Cardiac septum (tissue), 1 donor: ENCODE measurements around the gene KCNQ2. TPM values are rescaled to one million over a fixed set of nuclear protein-coding genes. Genes with fewer than 3 reads are reported as not detected.

Experiments
- DNase-seq: peaks from one replicate; pipeline ENCODE4 v3.0.0-alpha.2; 2020; ENCODE audit warnings: low spot score
- intact Hi-C: fragments of 100-400 bp; cut with DNase I; formaldehyde crosslinking; loops from one replicate; pipeline ENCODE4 v1.14.0; 2022
- total RNA-seq: library from RNA; stranded (reverse); fragmentation: NEBNext Ultra II Directional; extraction: Animal tissue kit (Norgen Biotek cat#: 25700); gene quantifications from one replicate; pipeline ENCODE4 v1.2.1, GENCODE V29; 2021
- donor health status: DM: no; HTN: no; CAD: no.

The KCNQ2 gene
- total RNA-seq, 1 donor from 2014 or later, result 0.86 TPM

- intact Hi-C loops, result no loop called here
- DNase-seq, result no peak
Observed at GRCh38 chr20:63461104-63461763, 11.2 kb downstream of the KCNQ2 start.

- intact Hi-C loops, result no loop called here
- no peak for DNase-seq
Observed at GRCh38 chr20:63459070-63459380, 13.4 kb downstream of the KCNQ2 start.

- no peak for DNase-seq
- intact Hi-C loops, result no loop called here
Observed at GRCh38 chr20:63458170-63459069, 14.0 kb downstream of the KCNQ2 start.

GRCh38 chr20:63457737-63458136, 14.7 kb downstream of the KCNQ2 start:
- no peak for DNase-seq
- intact Hi-C loops, result no loop called here

- intact Hi-C loops, result no loop called here
- DNase-seq, result peak; percentile 82
Observed at GRCh38 chr20:63456429-63457284, 15.8 kb downstream of the KCNQ2 start.

GRCh38 chr20:63455568-63455859, 16.9 kb downstream of the KCNQ2 start:
- intact Hi-C loops, result no loop called here
- no peak for DNase-seq

- intact Hi-C loops, result no loop called here
Observed at GRCh38 chr20:63454731-63455567, 17.5 kb downstream of the KCNQ2 start.

GRCh38 chr20:63452821-63453523, 19.5 kb downstream of the KCNQ2 start:
- intact Hi-C loops, result no loop called here
- no peak for DNase-seq

More at GRCh38 chr20:63454731-63455567, 17.5 kb downstream of the KCNQ2 start:
- DNase-seq, result no peak

GRCh38 chr20:63452341-63452740, 20.1 kb downstream of the KCNQ2 start:
- no peak for DNase-seq
- intact Hi-C loops, result no loop called here

GRCh38 chr20:63451821-63452220, 20.6 kb downstream of the KCNQ2 start:
- DNase-seq, result no peak
- intact Hi-C loops, result no loop called here

GRCh38 chr20:63449796-63450730, 22.4 kb downstream of the KCNQ2 start:
- DNase-seq, result no peak
- intact Hi-C loops, result no loop called here

- intact Hi-C loops, result no loop called here
- DNase-seq, result no peak
Observed at GRCh38 chr20:63449025-63449424, 23.4 kb downstream of the KCNQ2 start.

GRCh38 chr20:63448031-63448430, 24.4 kb downstream of the KCNQ2 start:
- intact Hi-C loops, result no loop called here
- no peak for DNase-seq

GRCh38 chr20:63447320-63447719, 25.1 kb downstream of the KCNQ2 start:
- DNase-seq, result no peak
- intact Hi-C loops, result no loop called here

- no peak for DNase-seq
- intact Hi-C loops, result no loop called here
Observed at GRCh38 chr20:63446216-63447024, 26.0 kb downstream of the KCNQ2 start.

- intact Hi-C loops, result no loop called here
- DNase-seq, result no peak
Observed at GRCh38 chr20:63445075-63445734, 27.2 kb downstream of the KCNQ2 start.
